Epithelial cell of proximal tubule (primary cell): ENCODE measurements around the gene P2RY14. TPM values are rescaled to one million over a fixed set of nuclear protein-coding genes. Genes with fewer than 3 reads are reported as not detected.

Experiments
- DNase-seq: peaks from one replicate; pipeline ENCODE4 v3.0.0-alpha.2; 2011; ENCODE audit warnings: low read depth
- H3K4me3 ChIP-seq: 2 replicates; pipeline ENCODE4 v1.5.1; 2011; ENCODE audit warnings: low read depth, mild to moderate bottlenecking, low read length
- CTCF ChIP-seq: conservative IDR thresholded peaks from 2 replicates; pipeline ENCODE4 v1.5.1; 2012; ENCODE audit warnings: low read depth, mild to moderate bottlenecking, low read length
- total RNA-seq: library from RNA; depleted of rRNA; stranded (reverse); fragments of >200 nt; gene quantifications from 2 replicates; pipeline ENCODE4 v1.2.3, GENCODE V29; 2015

P2RY14 gene
- total RNA-seq, 1 donor from 2014 or later: not detected

DNA sequence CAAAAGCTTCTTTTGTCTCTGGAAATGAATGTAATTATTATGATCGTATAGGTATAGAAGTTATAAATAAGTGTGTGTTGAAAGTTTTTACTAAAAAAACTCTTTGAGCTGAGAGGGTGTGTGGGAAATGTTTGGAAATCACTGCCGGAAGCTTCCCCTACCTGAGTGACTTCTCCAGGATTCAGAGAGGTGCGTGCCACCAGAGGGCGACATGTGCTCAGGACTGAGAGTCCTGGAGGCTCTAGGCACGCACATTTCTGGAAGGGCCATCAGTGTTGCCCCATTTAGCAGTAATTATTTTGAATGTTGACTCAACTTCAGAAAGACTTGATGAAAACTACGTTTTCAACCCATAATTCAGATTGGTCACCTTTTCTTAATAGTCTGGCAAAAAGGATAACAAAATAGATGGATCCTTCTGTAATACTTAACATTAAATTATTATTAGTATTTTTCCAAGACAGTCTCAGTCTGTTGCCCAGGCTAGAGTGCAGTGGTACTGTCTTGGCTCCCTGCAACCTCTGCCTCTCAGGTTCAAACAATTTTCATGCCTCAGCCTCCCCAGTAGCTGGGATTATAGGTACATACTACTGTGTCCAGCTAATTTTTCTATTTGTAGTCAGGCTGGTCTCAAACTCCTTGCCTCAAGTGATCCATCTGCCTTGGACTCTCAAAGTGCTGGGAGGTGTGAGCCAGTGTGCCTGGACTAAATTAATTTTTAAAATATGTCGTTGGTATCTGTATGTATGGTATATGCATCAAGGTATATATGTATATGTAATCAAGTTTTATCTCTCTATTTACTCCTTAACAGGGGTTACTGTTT lies 109.9 kb downstream of the P2RY14 start:
- no peak for DNase-seq
- no peak overlapping the region for H3K4me3 ChIP-seq
- peak; percentile 96 for TF ChIP-seq CTCF

- no peak for DNase-seq
- peak; percentile 36 for TF ChIP-seq CTCF
- H3K4me3 ChIP-seq: no peak overlapping the region
Observed at GRCh38 chr3:151166161-151166560, 112.2 kb downstream of the P2RY14 start.

- no peak overlapping the region for H3K4me3 ChIP-seq
- no peak for DNase-seq
- no peak for TF ChIP-seq CTCF
Observed at GRCh38 chr3:151165226-151165625, 113.1 kb downstream of the P2RY14 start.

Other genes with a start within 250 kb of the P2RY14 start
- gene MED12L, start 192.9 kb downstream of the P2RY14 start, total RNA-seq: 0.12 and 0.80 TPM in 2 replicates
- gene GPR171, start 75.3 kb downstream of the P2RY14 start, total RNA-seq: not detected in 2 replicates
- 5.0 and 12.0 TPM in 2 replicates for gene GPR87, start 38.3 kb upstream of the P2RY14 start, total RNA-seq
- gene P2RY13, start 51.0 kb upstream of the P2RY14 start, total RNA-seq: not detected in 2 replicates
- gene P2RY12, start 106.2 kb upstream of the P2RY14 start, total RNA-seq: not detected in 2 replicates
- under 0.01 and 0.07 TPM in 2 replicates for gene IGSF10, start 182.5 kb upstream of the P2RY14 start, total RNA-seq